ENCODE data around the gene ROR2.
"Not testable (repeated sequence)": the region's sequence is repeated elsewhere in the genome, so short reads cannot be mapped to it uniquely, and the experiment has no call there.

ROR2 gene

DNA sequence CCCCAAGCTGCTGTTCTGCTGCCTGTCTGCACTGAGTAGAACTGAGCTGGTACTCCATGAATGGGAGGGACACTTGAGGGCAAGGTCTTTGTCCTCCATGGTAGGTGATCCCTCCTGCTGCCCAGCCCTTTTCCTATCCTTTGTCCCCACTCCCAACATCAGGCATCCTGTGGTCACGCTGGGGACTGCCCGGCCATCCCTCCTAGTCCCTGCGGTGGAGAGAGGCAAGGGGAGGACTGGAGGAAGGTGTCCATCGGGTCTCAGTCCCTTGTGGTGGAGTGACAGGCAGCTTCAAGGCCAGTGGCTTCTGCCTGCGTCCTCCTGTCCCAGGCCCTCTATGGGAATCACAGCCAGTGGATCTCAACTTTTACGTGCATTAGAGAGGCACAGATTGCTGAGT is 25.9 kb downstream of the ROR2 start:
- DNase-seq (ENCODE audit: low read depth in 2 of 3, low spot score in 2 of 3), result no peak

DNA sequence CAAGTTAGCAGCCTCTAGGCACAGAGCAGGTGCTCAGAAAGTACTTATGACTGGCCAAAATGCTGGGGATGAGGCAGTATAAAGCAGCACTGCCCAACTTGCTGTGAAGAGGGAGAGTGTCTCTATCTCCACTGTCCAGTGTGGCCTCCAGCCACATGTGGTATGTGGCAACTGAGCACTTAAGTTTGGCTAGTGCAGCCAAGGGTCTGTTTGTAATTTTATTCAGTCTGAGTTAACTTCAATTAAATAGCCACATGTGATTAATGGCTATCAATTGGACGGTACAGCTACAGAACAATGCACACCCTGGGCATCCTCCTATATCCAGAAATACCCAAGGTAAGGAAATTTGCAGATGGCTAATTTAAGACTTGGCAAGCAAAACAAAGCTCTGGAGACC is 26.9 kb downstream of the ROR2 start:
- DNase-seq (ENCODE audit: low read depth in 2 of 3, low spot score in 2 of 3), result no peak

GRCh38 chr9:91921371-91921770 is 28.7 kb downstream of the ROR2 start:
- no peak for DNase-seq (ENCODE audit: low read depth in 2 of 3, low spot score in 2 of 3)

DNA sequence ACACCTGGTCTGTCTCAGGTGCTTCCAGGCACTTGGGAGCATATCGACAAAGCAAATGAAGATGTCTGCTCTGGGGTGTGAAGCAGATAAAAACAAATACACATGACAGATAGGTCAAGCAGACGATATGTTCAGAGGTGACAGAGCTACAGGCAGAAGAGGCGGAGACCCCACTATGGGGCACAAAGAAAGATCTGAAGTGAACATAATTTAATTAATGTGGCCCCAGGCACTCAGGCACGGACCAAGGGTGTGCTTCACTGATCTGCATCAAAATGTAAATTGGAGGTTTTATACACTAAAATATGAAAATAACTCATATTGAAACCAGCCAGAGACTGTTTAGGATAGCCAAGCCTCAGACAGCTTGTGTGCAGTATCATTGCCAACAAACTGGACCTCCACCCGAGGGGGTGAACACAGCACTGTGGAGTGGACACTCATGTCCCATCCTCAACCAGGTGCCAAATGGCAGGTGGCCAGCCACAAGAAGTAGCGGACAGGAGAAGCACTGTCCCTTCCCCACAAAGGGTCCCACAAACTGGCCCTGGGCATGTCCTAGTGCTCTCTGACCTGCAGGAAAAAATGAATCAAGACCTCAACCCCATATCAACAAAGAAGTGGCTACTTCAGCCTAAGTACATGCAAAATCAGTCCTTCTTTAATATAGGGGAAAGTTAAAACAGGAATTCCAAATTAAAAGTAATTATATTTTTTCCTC is 29.2 kb downstream of the ROR2 start:
- DNase-seq (ENCODE audit: low read depth in 2 of 3, low spot score in 2 of 3), result no peak

GRCh38 chr9:91919621-91920020 is 30.4 kb downstream of the ROR2 start:
- no peak for DNase-seq (ENCODE audit: low read depth in 2 of 3, low spot score in 2 of 3)

- DNase-seq (ENCODE audit: low read depth in 2 of 3, low spot score in 2 of 3), result no peak
Measured at GRCh38 chr9:91917436-91917835, 32.6 kb downstream of the ROR2 start.

DNA sequence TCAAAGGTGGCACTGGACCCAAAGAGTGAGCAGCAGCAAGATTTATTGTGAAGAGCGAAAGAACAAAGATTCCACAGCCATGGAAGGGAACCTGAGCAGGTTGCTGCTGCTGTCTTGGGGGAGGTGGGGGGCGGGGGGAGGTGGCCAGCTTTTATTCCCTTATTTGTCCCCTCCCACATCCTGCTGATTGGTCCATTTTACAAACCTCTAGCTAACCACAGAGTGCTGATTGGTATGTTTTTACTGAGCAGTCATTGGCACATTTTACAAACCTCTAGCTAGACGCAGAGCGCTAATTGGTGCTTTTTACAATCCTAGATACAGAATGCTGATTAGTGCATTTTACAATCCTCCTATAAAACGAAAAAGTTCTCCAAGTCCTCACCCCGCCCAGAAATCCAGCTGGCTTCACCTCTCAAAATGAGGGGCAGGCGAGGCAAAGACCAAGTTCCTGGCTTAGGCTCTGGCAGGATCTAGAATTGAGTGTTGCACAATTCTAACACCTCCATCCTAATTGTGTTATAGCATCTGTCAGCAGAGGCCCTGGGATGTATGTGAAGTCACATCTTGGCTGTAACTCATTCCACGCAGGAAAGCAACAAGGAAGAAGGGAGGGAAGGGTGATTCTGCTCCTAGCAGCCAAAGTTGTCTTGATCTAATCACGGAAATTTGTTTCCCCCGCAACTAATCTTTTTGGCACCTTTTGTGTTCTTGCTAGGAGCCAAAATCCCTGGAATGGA is 34.3 kb downstream of the ROR2 start:
- no peak for DNase-seq (ENCODE audit: low read depth in 2 of 3, low spot score in 2 of 3)

DNA sequence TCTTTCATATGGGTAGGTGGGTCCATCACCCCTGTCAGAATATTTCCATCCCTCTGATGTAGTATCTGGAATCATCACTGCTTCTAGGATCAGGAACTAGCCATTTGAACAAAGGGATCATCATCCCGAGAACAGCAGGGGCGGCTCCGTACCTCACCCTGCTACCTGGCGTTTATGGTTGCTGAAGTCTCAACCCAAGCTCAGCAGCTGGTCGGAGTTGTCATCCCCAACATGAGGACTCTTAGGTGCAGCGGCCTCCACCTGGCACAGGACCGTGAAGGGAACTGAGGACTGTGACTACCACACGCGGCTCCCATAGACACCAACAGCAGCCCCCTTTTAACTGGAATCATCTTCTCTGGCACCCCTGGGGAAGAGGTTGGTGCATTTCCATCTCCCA is 35.1 kb downstream of the ROR2 start:
- DNase-seq (ENCODE audit: low read depth in 2 of 3, low spot score in 2 of 3), result no peak

GRCh38 chr9:91914404-91914803 is 35.6 kb downstream of the ROR2 start:
- DNase-seq (ENCODE audit: low read depth in 2 of 3, low spot score in 2 of 3), result no peak

- DNase-seq (ENCODE audit: low read depth in 2 of 3, low spot score in 2 of 3), result no peak
Measured at GRCh38 chr9:91913986-91914385, 36.0 kb downstream of the ROR2 start.

- no peak for DNase-seq (ENCODE audit: low read depth in 2 of 3, low spot score in 2 of 3)
Measured at GRCh38 chr9:91913096-91913495, 36.9 kb downstream of the ROR2 start.

- no peak for DNase-seq (ENCODE audit: low read depth in 2 of 3, low spot score in 2 of 3)
Measured at GRCh38 chr9:91911657-91912056, 38.4 kb downstream of the ROR2 start.

- not testable (repeated sequence) for DNase-seq (ENCODE audit: low read depth in 2 of 3, low spot score in 2 of 3)
Measured at GRCh38 chr9:91909256-91909655, 40.8 kb downstream of the ROR2 start.

- DNase-seq (ENCODE audit: low read depth in 2 of 3, low spot score in 2 of 3), result no peak
Measured at GRCh38 chr9:91908746-91909145, 41.3 kb downstream of the ROR2 start.

DNA sequence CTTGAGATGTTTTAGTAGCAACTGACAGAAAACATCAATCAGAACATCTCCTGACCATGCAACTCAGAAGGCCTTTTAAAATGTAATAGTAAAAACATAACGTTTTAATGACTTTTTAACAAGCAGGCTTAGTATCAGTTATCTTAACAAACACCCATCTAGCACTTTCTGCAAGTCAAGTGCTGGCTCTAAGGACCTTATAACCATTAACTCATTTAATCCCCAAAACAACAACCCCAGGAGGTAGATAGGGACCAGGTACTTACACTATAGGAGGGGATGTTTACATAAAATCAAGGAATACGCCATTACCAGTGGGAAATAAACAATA is 41.8 kb downstream of the ROR2 start:
- DNase-seq (ENCODE audit: low read depth in 2 of 3, low spot score in 2 of 3), result no peak

GRCh38 chr9:91907484-91908292 is 42.3 kb downstream of the ROR2 start:
- DNase-seq (ENCODE audit: low read depth in 2 of 3, low spot score in 2 of 3), result no peak

DNA sequence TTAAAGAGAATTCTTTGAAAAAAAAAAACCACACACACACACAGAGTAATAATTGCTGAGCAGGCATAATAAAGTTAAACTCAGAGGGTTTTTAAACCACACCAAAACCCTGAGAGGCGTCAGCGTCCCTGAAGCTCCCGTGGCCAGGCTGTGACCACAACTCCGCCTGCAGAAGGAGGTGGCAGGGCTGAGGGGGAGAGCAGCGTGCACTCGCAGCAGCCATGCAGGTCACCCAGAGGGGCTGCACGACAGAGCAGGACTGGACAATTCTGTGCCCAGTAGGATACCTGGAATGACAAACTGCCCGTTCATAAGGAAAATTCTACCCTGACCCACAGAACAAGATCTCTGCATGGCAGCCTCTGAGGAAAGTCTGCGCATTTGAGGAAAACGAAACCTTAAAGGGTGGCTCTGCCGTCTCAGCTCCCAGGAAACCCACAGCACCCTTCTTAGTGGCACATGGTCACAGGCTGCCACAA is 44.0 kb downstream of the ROR2 start:
- peak in 2 of 3 experiments; percentile 4 to 18 for DNase-seq (ENCODE audit: low read depth in 2 of 3, low spot score in 2 of 3)

GRCh38 chr9:91905237-91905650 is 44.8 kb downstream of the ROR2 start:
- no peak for DNase-seq (ENCODE audit: low read depth in 2 of 3, low spot score in 2 of 3)

- no peak for DNase-seq (ENCODE audit: low read depth in 2 of 3, low spot score in 2 of 3)
Measured at GRCh38 chr9:91904588-91905236, 45.3 kb downstream of the ROR2 start.

DNA sequence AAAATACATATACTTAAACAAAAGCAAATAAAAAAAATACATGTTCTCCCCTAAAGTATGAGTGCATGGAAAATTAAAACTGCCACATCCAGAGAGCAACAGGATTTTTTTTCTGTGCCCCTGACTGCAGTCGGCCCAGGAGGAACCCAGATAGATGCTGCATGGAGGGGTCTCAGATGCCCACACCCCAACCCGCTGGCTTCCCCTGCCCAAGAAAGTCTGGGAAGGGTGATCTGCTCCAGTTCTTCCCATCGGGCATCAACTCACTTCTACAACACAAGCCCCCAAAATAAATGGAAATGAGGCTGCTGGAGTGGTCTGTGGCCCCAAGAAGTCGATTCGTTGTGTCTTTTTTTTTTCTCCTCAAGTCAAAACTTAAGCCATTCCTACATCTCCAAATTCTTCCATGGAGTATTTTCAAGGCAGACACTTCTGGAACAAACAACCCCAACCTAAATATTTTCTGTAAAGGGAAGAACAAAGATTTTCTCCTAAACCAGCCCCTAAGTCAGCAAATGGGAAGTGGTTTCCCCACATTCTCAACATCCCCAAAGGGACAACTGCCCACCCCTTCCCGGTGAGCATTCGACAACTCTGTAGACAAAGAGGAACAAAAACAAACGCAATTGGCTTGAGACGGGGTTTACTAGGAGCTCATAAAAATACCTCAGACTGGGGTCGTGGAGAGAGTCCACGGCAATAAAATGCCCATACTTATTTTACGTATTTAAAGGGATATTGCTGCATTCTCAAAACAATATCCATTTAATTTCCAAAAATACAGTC is 46.7 kb downstream of the ROR2 start:
- DNase-seq (ENCODE audit: low read depth in 2 of 3, low spot score in 2 of 3), result no peak

Measured in activated CD8-positive, alpha-beta memory T cell treated with anti-CD3 and anti-CD28 coated beads for 48 hours (primary cell).